Measurements from ENCODE around the gene RAB29. TPM values are rescaled to one million over a fixed set of nuclear protein-coding genes. Genes with fewer than 3 reads are reported as not detected.
"Not testable (repeated sequence)": the region's sequence is repeated elsewhere in the genome, so short reads cannot be mapped to it uniquely, and the experiment has no call there.

RAB29 gene
- total and polyA plus RNA-seq, 4 experiments from 2014 or later = 59.7 to 102 (median 79.3) TPM

DNA sequence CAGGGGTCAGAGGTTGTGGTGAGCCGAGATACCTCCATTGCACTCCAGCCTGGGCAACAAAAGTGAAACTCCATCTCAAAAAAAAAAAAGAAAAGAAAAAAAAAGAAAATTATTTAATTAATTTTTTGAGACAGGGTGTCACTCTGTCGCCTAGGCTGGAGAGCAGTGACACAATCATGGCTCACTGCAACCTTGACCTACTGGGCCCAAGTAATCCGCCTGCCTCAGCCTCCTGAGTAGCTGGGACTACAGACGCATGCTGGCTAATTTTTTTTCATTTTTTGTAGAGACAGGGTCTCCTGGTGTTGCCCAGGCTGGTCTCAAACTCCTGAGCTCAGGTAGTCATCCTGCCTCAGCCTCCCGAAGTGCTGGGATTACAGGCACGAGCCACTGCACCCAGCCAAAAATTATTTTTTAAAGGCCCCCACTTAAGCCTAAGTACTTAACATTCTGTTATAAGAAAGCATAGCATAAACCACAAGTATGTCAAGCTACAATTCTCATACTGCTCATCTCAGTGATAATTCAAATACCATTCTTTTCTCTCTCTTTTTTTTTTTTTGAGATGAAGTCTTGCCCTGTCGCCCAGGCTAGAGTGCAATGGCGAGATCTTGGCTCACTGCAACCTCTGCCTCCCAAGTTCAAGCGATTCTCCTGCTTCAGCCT is 45.2 kb downstream of the RAB29 start:
- intact Hi-C loops (cut with micrococcal nuclease) = no loop called here
- CTCF ChIA-PET (ENCODE audit: partially characterized antibody) = interaction anchor here (1.3 to 10.9 kb wide), 3 partner anchors 15 to 71 kb away, joined by 3 to 79 read pairs (median 5); no protein-coding TSS in a partner anchor
- peaks cover 15 to 49% of the 10 kb centered on the region in 2 donors for H3K36me3 Mint-ChIP-seq

DNA sequence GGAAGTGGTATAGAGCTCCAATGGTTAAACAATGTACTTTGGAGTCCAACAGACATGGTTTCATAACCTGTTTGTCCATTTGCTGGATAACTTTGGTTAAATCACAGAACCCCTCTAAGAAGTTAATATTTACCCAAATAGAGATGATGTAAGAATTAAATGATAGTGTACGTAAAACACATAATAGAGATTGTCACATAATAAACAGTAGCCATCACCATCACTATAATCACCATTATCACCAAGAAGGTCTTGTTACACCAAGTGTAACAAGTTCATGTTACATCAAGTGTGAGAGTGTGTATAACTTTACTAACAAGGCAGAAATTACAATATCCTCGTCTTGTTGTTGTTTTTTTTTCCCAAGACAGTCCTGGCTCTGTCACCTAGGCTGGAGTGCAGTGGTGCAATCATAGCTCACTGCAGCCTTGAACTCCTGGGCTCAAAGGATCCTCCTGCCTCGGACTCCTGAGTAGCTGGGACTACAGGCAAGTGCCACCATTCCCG is 48.6 kb downstream of the RAB29 start:
- ChIA-PET CTCF (ENCODE audit: partially characterized antibody) (interaction anchor here (10.9 kb wide), 1 partner anchor 16 kb away, joined by 79 read pairs; no protein-coding TSS in a partner anchor), POLR2A (ENCODE audit: partially characterized antibody) (interaction anchor here (2.4 kb wide), 1 partner anchor 23 kb away, joined by 4 read pairs; the partner anchor contains the start of gene NUCKS1)
- H3K27me3 Mint-ChIP-seq = no peaks in the 10 kb centered on the region
- peaks cover 31 to 61% of the 10 kb centered on the region in 2 donors for H3K36me3 Mint-ChIP-seq
- Histone ChIP-seq H3K4me3 (ENCODE audit: low read length in 2 of 2) (no peak overlapping the region), H3K9me3 (ENCODE audit: control insufficient read depth in 1 of 2, low read length in 2 of 2) (no peaks in the 10 kb centered on the region), H3K36me3 (ENCODE audit: insufficient read depth, low read length) (peaks cover 18% of the 10 kb centered on the region), H3K27me3 (ENCODE audit: insufficient read depth, low read length) (no peaks in the 10 kb centered on the region), H3K27ac (ENCODE audit: low read depth, low read length) (no peak overlapping the region), H3K4me1 (ENCODE audit: insufficient read depth, low read length) (peaks cover 8% of the 10 kb centered on the region)
- no peaks in the 10 kb centered on the region for H3K9me3 Mint-ChIP-seq
- H3K4me3 Mint-ChIP-seq = no peak overlapping the region
- H3K4me1 Mint-ChIP-seq = peaks cover 9 to 35% (median 22%) of the 10 kb centered on the region in 4 donors
- DNase-seq = no peak
- peak overlapping the region in 3 of 7 donors; percentile 6 to 48 (median 8) for H3K27ac Mint-ChIP-seq
- intact Hi-C loops (cut with micrococcal nuclease) = no loop called here

More for the DNA sequence above, 45.2 kb downstream of the RAB29 start:
- Histone ChIP-seq H3K4me1 (ENCODE audit: insufficient read depth, low read length) (peaks cover 17% of the 10 kb centered on the region), H3K9me3 (ENCODE audit: control insufficient read depth in 1 of 2, low read length in 2 of 2) (no peaks in the 10 kb centered on the region), H3K27me3 (ENCODE audit: insufficient read depth, low read length) (no peaks in the 10 kb centered on the region), H3K36me3 (ENCODE audit: insufficient read depth, low read length) (peaks cover 18% of the 10 kb centered on the region), H3K27ac (ENCODE audit: low read depth, low read length) (no peak overlapping the region), H3K4me3 (ENCODE audit: low read length in 2 of 2) (no peak overlapping the region)
- H3K27me3 Mint-ChIP-seq = no peaks in the 10 kb centered on the region
- no peaks in the 10 kb centered on the region for H3K9me3 Mint-ChIP-seq
- POLR2A ChIA-PET (ENCODE audit: partially characterized antibody) = interaction anchor here (1.0 kb wide), 1 partner anchor 83 kb away, joined by 3 read pairs; the partner anchor contains the start of gene SLC41A1
- no peak for DNase-seq
- H3K4me1 Mint-ChIP-seq = peaks cover 17 to 49% (median 32%) of the 10 kb centered on the region in 4 donors
- no peak overlapping the region for H3K4me3 Mint-ChIP-seq
- H3K27ac Mint-ChIP-seq = peak overlapping the region in 3 of 7 donors; percentile 2 to 46 (median 13)

DNA sequence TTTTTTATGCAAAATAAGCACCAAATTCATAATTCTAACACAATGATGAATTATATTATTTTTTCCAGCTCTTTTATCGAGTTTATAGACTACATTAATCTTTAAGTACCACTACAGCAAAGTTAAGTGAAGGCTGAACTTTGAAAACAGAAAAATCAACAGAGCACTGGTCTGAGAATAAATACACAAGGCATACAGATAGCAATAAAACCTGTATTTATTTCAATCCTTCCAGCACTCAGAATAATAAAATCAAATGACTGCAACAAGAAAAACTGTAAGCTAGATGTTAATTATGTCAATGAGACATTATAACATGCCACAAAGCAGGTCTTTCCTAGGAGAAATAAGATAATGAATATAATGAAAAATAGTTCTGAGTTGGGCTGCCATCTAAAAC is 49.8 kb downstream of the RAB29 start:
- CTCF ChIA-PET (ENCODE audit: partially characterized antibody) = interaction anchor here (0.6 to 10.9 kb wide), 4 partner anchors 12 to 128 kb away, joined by 3 to 79 read pairs (median 6); no protein-coding TSS in a partner anchor
- Histone ChIP-seq H3K4me3 (ENCODE audit: low read length in 2 of 2) (no peak overlapping the region), H3K4me1 (ENCODE audit: insufficient read depth, low read length) (peaks cover 1% of the 10 kb centered on the region), H3K27ac (ENCODE audit: low read depth, low read length) (no peak overlapping the region), H3K27me3 (ENCODE audit: insufficient read depth, low read length) (no peaks in the 10 kb centered on the region), H3K36me3 (ENCODE audit: insufficient read depth, low read length) (peaks cover 26% of the 10 kb centered on the region), H3K9me3 (ENCODE audit: control insufficient read depth in 1 of 2, low read length in 2 of 2) (no peaks in the 10 kb centered on the region)
- Mint-ChIP-seq H3K4me3 (no peak overlapping the region), H3K27me3 (no peaks in the 10 kb centered on the region), H3K27ac (peak overlapping the region in 1 of 7 donors; percentile 18), H3K9me3 (no peaks in the 10 kb centered on the region), H3K36me3 (peaks cover 38 to 60% of the 10 kb centered on the region in 2 donors), H3K4me1 (peaks cover 7 to 26% (median 17%) of the 10 kb centered on the region in 4 donors)
- intact Hi-C loops (cut with micrococcal nuclease) = no loop called here
- POLR2A ChIA-PET (ENCODE audit: partially characterized antibody) = interaction anchor here (1.1 to 2.4 kb wide), 2 partner anchors 14 to 24 kb away, joined by 4 read pairs; partner anchors contain the start of gene NUCKS1
- no peak for DNase-seq

DNA sequence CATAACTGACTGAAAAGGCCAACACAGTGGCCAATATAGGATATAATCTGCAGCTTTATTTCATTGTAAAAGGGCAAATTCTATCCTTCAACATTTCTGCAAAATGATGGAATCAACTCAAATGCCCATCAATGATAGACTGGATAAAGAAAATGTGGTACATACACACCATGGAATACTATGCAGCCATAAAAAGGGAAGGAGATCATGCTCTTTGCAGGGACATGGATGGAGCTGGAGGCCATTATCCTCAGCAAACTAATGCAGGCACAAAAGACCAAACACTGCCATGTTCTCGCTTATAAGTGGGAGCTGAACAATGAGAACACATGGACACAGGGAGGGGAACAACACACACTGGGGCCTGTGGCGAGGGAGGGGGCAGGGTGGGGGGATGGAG is 54.5 kb downstream of the RAB29 start:
- H3K27ac ChIP-seq (ENCODE audit: low read depth, low read length); H3K4me1 ChIP-seq (ENCODE audit: insufficient read depth, low read length); H3K27me3 ChIP-seq (ENCODE audit: insufficient read depth, low read length); H3K4me3 ChIP-seq (ENCODE audit: low read length in 2 of 2); H3K9me3 Mint-ChIP-seq; H3K27ac Mint-ChIP-seq; intact Hi-C loops (cut with micrococcal nuclease); DNase-seq; POLR2A ChIA-PET (ENCODE audit: partially characterized antibody); H3K9me3 ChIP-seq (ENCODE audit: control insufficient read depth in 1 of 2, low read length in 2 of 2); H3K27me3 Mint-ChIP-seq; H3K4me3 Mint-ChIP-seq: not testable (repeated sequence)
- CTCF ChIA-PET (ENCODE audit: partially characterized antibody) = interaction anchor here (1.3 to 10.9 kb wide), 2 partner anchors 10 to 257 kb away, joined by 4 to 79 read pairs; no protein-coding TSS in a partner anchor
- H3K36me3 Mint-ChIP-seq = peaks cover 57 to 68% of the 10 kb centered on the region in 2 donors
- peaks cover 5 to 12% (median 9%) of the 10 kb centered on the region in 4 donors for H3K4me1 Mint-ChIP-seq
- peaks cover 51% of the 10 kb centered on the region for H3K36me3 ChIP-seq (ENCODE audit: insufficient read depth, low read length)

DNA sequence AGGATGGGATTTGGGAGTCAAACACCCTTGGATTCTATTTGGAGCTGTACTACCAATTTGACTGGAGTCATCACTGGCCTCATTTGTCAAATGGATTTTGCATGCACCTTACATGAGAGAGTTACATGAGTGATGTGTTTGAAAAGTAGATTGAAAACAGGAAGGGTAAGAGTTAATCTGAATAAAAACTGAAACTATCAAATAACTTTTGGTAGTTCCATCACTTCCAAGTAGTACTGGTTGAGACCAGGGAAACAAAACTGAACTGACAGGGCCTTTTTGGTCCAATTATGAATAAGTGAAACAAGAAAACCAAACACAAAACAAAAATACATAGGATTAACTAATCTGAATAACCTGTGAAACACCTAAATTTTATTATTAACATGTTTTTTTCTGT is 55.5 kb downstream of the RAB29 start:
- H3K4me3 ChIP-seq (ENCODE audit: low read length in 2 of 2) = no peak overlapping the region
- H3K4me3 Mint-ChIP-seq = no peak overlapping the region
- peaks cover 3 to 11% (median 5%) of the 10 kb centered on the region in 4 donors for H3K4me1 Mint-ChIP-seq
- POLR2A ChIA-PET (ENCODE audit: partially characterized antibody) = no interaction called here
- H3K27ac ChIP-seq (ENCODE audit: low read depth, low read length) = no peak overlapping the region
- CTCF ChIA-PET (ENCODE audit: partially characterized antibody) = no interaction called here
- H3K4me1 ChIP-seq (ENCODE audit: insufficient read depth, low read length) = no peaks in the 10 kb centered on the region
- H3K27me3 ChIP-seq (ENCODE audit: insufficient read depth, low read length) = no peaks in the 10 kb centered on the region
- intact Hi-C loops (cut with micrococcal nuclease) = no loop called here
- no peak for DNase-seq
- H3K9me3 ChIP-seq (ENCODE audit: control insufficient read depth in 1 of 2, low read length in 2 of 2) = no peaks in the 10 kb centered on the region
- peaks cover 62 to 66% of the 10 kb centered on the region in 2 donors for H3K36me3 Mint-ChIP-seq
- peak overlapping the region in 2 of 7 donors; percentile 37 to 42 for H3K27ac Mint-ChIP-seq
- peaks cover 57% of the 10 kb centered on the region for H3K36me3 ChIP-seq (ENCODE audit: insufficient read depth, low read length)
- no peaks in the 10 kb centered on the region for H3K27me3 Mint-ChIP-seq
- H3K9me3 Mint-ChIP-seq = no peaks in the 10 kb centered on the region

DNA sequence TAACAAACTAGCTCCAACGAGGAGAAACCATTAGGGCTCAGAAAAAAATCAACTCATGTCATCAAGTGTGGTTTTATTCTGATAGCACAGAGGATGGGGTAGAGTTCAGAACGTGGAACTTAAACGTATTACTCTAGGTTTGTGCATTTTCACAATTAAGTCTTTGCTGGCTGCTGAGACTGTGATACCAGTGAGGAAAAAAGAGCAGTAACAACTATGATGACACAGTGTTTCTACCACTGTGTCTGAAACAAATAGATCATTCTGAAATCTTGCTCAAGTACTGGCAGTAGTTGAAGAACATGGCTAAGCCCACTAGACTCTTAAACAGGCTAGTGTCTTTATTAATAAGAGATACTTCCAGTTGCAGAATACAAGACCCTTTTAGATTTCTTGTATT is 56.3 kb downstream of the RAB29 start:
- Mint-ChIP-seq H3K9me3 (no peaks in the 10 kb centered on the region), H3K27me3 (no peaks in the 10 kb centered on the region), H3K36me3 (peaks cover 60 to 62% of the 10 kb centered on the region in 2 donors), H3K4me1 (peaks cover 0 to 8% (median 4%) of the 10 kb centered on the region in 4 donors), H3K27ac (peak overlapping the region in 2 of 7 donors; percentile 12 to 37), H3K4me3 (no peak overlapping the region)
- intact Hi-C loops (cut with micrococcal nuclease) = no loop called here
- Histone ChIP-seq H3K4me1 (ENCODE audit: insufficient read depth, low read length) (no peaks in the 10 kb centered on the region), H3K36me3 (ENCODE audit: insufficient read depth, low read length) (peaks cover 57% of the 10 kb centered on the region), H3K4me3 (ENCODE audit: low read length in 2 of 2) (no peak overlapping the region), H3K9me3 (ENCODE audit: control insufficient read depth in 1 of 2, low read length in 2 of 2) (no peaks in the 10 kb centered on the region), H3K27me3 (ENCODE audit: insufficient read depth, low read length) (no peaks in the 10 kb centered on the region), H3K27ac (ENCODE audit: low read depth, low read length) (no peak overlapping the region)
- no peak for DNase-seq
- POLR2A ChIA-PET (ENCODE audit: partially characterized antibody) = no interaction called here
- CTCF ChIA-PET (ENCODE audit: partially characterized antibody) = interaction anchor here (1.4 kb wide), 1 partner anchor 60 kb away, joined by 3 read pairs; no protein-coding TSS in a partner anchor
